C4-2B (cell line): ENCODE data around the gene LRP5.

Source experiments
- ZFX ChIP-seq: fragments of 450-650 bp; IDR thresholded peaks from 2 replicates; pipeline ENCODE4 v1.6.1; 2017
- TF ChIP-seq, protein P1 (sequence below): fragments of 450-650 bp; conservative IDR thresholded peaks from 2 replicates; pipeline ENCODE4 v1.5.1; 2017; ENCODE audit warnings: mild to moderate bottlenecking

- TF ChIP-seq, protein P1, sequence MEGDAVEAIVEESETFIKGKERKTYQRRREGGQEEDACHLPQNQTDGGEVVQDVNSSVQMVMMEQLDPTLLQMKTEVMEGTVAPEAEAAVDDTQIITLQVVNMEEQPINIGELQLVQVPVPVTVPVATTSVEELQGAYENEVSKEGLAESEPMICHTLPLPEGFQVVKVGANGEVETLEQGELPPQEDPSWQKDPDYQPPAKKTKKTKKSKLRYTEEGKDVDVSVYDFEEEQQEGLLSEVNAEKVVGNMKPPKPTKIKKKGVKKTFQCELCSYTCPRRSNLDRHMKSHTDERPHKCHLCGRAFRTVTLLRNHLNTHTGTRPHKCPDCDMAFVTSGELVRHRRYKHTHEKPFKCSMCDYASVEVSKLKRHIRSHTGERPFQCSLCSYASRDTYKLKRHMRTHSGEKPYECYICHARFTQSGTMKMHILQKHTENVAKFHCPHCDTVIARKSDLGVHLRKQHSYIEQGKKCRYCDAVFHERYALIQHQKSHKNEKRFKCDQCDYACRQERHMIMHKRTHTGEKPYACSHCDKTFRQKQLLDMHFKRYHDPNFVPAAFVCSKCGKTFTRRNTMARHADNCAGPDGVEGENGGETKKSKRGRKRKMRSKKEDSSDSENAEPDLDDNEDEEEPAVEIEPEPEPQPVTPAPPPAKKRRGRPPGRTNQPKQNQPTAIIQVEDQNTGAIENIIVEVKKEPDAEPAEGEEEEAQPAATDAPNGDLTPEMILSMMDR = no peak
- no peak for TF ChIP-seq ZFX
Measured at GRCh38 chr11:68430384-68430783, 118.0 kb downstream of the LRP5 start.
